NB4 (cell line): ENCODE results near the gene TTC34.

Experiments used
- CTCF ChIP-seq: IDR thresholded peaks from one replicate; pipeline ENCODE4 v1.5.1; 2012; ENCODE audit warnings: low read depth, low read length
- MAX ChIP-seq: IDR thresholded peaks from 2 replicates; pipeline ENCODE4 v1.6.1; 2011; ENCODE audit warnings: low read depth, low read length
- POLR2A ChIP-seq: IDR thresholded peaks from 2 replicates; pipeline ENCODE4 v1.6.1; 2011; ENCODE audit warnings: mild to moderate bottlenecking; ENCODE audit not compliant: insufficient read length; ENCODE audit errors: extremely low read depth

- TF ChIP-seq POLR2A (no peak), CTCF (no peak), MAX (no peak)
Measured at GRCh38 chr1:2624735-2625300, 176.7 kb downstream of the TTC34 start.
